Stimulated activated CD8-positive, alpha-beta memory T cell treated with anti-CD3 and anti-CD28 coated beads, Interleukin-12 subunit alpha, Interleukin-12 subunit beta, amount 100 ng/mL, for 24 hours (primary cell): ENCODE data around the gene IQGAP2.
"Not testable (repeated sequence)": the region's sequence is repeated elsewhere in the genome, so short reads cannot be mapped to it uniquely, and the experiment has no call there.

Experiments
- DNase-seq: peaks from one replicate; pipeline ENCODE4 v3.0.0-alpha.2; 2020; ENCODE audit errors: extremely low read depth

Gene IQGAP2

GRCh38 chr5:76504901-76505564, 101.9 kb downstream of the IQGAP2 start:
- no peak for DNase-seq

DNA sequence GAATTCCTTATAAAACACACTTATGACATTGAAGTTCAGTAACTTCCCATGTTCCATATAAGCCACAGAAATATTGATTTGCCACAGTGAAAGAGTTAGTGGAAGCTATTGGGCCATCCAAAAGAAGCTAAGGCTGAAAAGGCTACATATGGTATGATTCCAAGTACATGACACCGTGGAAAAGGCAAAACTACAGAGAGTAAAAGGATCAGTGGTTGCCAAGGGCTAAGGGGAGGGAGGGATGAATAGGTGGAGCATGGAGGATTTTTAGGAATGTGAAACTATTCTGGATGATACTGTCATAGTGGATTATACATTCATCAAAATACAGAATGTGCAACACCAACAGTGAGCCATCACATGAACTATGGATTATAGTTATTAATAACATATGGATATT, 110.4 kb downstream of the IQGAP2 start:
- no peak for DNase-seq

DNA sequence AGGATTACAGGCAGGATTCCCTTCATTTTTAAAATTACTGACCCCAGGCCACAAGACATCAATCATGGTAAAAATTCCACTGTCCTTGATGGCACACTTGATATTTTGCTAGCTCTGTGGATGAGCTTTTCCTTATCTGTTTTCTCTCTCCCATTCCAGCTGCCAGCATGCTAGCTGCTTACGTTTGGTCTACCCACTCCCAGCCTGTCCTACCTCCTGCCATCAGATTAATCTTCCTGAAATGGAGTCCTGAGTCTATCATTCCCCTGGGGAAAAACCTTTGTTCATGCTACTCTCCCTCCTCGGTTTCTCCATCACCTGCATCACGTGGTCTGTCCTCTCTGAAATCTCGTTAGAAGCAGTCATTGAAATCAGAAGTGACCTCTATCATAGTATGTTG, 111.2 kb downstream of the IQGAP2 start:
- DNase-seq: no peak

GRCh38 chr5:76514713-76515112, 111.6 kb downstream of the IQGAP2 start:
- no peak for DNase-seq

DNA sequence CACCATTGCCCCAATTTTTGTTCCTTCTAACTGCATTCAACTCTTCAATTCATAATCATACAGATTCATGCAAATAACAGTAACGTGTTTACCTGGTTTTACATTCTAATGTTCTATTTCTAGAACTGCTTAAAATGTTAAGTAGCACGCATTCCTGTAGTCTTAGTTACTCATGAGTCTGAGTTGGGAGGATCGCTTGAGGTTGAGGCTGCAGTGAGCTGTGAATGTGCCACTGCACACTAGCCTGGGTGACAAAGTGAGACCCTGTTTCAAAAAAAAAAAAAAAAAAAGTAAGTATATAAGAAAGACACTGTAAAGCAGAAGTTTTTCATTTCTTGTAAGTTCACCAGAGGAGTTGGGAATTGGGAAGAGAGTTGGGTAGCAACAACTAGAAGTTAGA, 114.2 kb downstream of the IQGAP2 start:
- DNase-seq: no peak

DNA sequence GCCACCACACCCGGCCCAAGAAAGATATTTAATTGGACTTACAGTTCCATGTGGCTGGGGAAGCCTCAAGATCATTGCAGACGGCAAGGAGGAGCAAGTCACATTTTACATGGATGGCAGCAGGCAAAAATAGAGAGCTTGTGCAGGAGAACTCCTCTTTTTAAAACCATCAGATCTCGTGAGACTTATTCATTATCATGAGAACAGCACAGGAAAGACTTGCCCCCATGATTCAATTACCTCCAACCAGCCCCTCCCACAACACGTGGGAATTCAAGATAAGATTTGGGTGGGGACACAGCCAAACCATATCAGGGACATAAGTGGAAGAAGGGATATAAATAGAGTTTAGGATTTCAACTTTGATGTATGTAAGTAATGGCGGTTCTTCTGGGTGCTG, 115.2 kb downstream of the IQGAP2 start:
- DNase-seq: not testable (repeated sequence)

- no peak for DNase-seq
Measured at GRCh38 chr5:76521240-76521758, 118.2 kb downstream of the IQGAP2 start.

DNA sequence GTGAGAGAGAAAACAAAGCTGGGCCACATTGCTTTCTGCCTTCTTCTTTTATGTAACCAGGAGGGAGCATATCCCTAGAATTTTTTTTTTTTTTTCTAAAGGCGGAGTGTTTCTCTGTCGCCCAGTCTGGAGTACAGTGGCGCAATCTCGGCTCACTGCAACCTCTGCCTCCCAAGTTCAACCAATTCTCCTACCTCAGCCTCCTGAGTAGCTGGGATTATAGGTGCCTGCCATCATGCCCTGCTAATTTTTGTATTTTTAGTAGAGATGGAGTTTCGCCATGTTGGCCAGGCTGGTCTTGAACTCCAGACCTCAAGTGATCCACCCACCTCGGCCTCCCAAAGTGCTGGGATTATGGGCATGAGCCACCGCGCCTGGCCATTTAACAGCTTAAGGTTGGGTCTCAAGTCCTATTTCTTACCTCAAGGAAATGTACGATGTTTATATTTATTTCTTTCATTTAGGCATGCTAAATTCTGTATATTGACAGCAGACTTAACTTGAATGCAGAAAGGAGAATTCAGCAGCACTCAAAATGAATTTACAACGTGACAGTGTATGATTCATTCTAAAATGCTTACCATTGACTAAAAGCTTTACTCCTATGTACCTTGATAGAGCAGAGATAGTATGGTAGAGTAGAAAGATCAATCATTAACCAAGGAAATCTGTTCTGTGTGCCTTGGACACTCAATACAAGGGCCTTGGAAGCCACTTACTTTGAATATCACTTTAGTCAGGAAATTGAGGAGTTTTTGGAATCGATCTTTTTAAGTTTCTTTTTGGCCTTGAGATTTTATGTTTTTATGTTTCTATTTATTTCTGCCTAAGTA, 119.2 kb downstream of the IQGAP2 start:
- no peak for DNase-seq

- no peak for DNase-seq
Measured at GRCh38 chr5:76524101-76524835, 121.2 kb downstream of the IQGAP2 start.

GRCh38 chr5:76524868-76525267, 121.8 kb downstream of the IQGAP2 start:
- no peak for DNase-seq

DNA sequence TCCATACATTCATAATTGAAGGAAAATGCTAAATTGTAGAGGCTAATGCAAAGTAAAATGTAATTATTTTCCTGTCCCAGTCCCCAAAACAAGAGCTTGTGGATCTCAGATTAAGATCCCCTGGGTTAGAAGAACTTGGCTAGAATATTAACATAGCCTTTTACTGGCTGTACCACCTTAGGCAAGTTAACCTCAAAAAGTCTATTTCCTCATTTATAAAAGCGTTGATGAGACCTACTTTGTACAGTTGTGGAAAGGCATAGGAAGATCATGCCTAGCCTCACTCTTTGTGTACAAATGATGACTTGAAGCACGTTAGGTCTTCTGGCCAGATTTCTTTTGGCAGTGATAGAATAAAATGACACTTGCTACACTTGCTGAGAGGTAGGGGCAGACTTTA, 122.9 kb downstream of the IQGAP2 start:
- DNase-seq: no peak

- no peak for DNase-seq
Measured at GRCh38 chr5:76526950-76527583, 124.0 kb downstream of the IQGAP2 start.

GRCh38 chr5:76527685-76528161, 124.6 kb downstream of the IQGAP2 start:
- DNase-seq: no peak

- DNase-seq: no peak
Measured at GRCh38 chr5:76528547-76529331, 125.7 kb downstream of the IQGAP2 start.

DNA sequence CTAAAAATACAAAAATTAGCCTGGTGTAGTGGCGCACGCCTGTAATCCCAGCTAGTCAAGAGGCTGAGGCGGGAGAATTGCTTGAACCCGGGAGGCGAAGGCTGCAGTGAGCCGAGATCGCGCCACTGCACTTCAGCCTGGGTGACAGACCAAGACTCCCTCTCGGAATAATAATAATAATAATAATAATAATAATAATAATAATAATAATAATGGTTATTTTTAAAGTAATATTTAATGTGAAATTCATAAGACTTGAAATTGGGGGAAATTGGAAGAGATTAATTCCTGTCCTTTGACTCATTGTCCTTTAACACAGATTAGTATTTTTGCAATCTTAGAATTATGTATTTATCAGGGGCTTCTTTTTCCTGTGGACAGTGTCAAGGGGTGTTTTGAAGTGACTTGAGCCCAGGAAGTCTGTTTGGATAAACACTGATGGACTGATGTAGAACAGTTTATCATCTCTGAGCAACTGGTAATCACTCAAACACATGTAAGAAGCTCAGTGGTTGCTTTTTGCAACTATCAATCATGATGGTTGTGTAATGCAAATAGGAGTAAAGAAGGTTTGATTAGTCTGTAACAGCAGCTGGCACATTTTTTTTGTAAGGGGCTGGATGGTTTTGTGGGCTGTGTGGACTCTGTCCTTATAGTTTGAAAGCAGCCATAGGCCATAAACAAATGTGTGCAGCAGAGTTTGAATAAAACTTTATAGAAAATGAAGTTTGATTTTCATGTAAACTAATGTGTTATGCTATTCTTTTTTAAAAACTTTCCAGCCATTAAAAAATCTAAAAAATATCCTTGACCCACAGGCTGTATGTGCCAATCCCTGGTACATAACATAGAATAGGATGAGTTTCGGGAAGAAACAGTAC, 126.6 kb downstream of the IQGAP2 start:
- no peak for DNase-seq

DNA sequence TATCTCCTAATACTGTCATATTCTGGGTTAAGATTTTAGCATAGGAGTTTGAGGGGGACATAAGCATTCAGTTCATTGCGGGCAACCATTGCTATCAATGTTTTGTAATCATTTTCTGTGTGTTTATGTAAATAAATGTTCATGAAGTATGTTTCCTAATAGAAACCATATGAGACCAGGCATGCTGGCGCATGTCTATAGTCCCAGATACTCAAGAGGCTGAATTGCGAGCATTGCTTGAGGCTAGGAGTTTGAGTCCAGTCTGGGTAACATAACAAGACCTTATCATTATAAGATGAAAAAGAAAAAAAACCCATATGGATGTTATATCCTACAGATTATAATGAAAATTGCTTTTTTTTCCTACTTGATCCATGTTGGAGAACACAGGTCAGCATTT, 129.0 kb downstream of the IQGAP2 start:
- DNase-seq: no peak

- no peak for DNase-seq
Measured at GRCh38 chr5:76532973-76533372, 129.9 kb downstream of the IQGAP2 start.

- DNase-seq: no peak
Measured at GRCh38 chr5:76535577-76535976, 132.5 kb downstream of the IQGAP2 start.

DNA sequence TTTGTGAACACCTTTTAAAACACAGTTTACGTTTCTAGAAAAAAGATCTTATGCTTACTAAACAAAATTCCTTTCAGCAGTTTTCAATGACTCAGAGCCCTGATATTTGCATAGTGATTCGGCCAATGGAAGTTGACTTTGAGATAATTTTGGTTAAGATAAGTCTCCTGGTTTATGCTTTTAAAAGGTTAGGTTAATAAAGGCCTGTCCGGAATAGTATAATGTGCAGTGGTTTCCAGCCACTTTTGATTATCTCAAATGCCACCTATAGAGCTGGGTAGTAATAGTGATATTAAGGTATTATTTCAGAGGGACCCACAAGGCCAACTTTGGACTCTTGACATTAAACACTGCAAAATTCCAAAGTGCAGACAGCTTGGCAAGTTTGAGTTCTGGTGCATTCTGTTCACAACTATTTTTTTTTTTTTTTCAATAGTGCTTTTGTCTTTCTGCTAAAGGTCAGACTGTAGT, 134.0 kb downstream of the IQGAP2 start:
- no peak for DNase-seq

GRCh38 chr5:76542241-76542640, 139.2 kb downstream of the IQGAP2 start:
- DNase-seq: no peak
